Ammon's horn (tissue), 1 donor: ENCODE results near the gene KRT17.
"Not testable (repeated sequence)": the region's sequence is repeated elsewhere in the genome, so short reads cannot be mapped to it uniquely, and the experiment has no call there.

Experiments
- DNase-seq: peaks from one replicate; pipeline ENCODE4 v3.0.0-alpha.2; 2016; ENCODE audit warnings: low spot score

KRT17 gene

DNA sequence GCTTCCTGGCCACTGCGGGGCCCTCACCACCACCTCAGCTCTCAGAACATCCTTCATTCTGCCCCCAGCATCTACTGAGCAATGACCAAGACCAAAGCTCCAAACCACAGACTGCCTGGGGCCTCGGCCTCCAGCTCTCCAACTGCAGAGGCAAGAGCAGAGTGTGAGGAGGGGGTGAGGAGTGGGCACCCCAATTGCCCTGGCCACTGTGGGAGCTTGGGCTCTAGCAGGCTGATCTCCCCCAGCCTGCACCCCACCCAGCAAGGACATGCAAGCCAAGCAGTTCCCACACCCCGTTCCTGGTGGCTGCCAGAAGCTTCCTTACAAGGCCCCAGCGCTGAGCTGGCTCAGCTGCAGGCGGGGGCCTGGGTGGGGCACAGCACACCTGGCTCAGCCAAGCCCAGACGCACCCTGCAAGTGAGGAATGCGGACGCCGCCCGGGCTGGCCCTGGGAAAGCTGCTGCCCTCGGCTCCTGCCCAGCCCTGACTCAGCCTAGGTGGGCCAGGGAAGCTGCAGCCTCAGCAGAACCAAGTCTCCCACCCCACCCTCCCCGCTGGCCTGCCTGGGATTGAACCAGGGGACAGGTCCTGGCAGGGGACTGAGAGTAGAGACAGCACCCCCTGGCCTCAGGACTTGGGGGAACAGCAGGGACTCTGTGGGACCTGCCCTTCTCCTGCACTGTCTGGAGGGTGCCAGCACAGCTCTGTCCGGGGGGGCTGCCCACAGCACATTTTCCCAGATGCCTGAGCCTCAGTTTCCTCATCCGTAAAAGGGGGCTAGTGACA lies 29.7 kb upstream of the KRT17 start:
- DNase-seq = no peak

DNA sequence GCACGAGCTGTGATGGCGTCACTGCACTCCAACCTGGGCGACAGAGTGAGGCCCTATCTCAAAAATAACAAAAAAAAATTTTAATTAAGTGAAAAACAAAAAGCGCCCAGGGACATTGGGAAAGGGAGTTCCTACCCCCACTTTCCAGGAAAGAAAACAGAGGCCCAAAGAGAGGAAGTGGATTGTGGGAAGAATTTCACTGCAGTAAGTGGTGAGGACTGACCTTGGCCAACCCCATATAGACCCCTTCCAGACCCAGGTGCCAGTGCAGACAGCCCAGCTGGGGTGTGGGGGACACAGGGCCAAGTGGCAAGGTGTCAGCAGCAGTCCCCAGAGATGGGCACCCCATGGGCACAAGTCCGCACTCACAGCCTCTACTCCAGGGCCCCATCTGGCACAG lies 29.0 kb upstream of the KRT17 start:
- no peak for DNase-seq

DNA sequence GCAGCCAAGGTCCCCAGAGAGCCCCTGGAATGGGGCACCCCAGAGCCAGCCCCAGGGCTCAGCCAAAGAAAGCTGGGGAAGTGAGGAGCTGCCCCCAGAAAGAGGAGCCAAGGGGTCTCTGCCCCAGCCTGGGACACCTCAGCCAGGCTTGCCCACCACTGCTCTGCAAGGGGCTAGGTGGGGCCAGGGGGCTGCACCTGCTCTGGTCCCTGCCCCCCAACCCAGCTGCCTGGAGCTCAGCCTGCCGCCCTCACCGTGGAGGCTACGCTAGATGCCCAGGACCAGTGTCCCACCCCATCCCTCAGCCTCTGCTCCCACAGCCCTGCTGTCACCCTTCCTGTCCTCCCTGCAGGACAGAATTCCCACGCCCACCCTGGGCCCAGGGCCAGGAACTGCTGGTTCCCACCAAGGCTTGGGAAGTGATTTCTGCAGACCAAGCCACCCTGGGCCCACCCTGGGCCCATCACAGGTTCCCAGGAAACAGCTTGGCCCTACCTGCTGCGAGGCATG lies 28.1 kb upstream of the KRT17 start:
- no peak for DNase-seq

DNA sequence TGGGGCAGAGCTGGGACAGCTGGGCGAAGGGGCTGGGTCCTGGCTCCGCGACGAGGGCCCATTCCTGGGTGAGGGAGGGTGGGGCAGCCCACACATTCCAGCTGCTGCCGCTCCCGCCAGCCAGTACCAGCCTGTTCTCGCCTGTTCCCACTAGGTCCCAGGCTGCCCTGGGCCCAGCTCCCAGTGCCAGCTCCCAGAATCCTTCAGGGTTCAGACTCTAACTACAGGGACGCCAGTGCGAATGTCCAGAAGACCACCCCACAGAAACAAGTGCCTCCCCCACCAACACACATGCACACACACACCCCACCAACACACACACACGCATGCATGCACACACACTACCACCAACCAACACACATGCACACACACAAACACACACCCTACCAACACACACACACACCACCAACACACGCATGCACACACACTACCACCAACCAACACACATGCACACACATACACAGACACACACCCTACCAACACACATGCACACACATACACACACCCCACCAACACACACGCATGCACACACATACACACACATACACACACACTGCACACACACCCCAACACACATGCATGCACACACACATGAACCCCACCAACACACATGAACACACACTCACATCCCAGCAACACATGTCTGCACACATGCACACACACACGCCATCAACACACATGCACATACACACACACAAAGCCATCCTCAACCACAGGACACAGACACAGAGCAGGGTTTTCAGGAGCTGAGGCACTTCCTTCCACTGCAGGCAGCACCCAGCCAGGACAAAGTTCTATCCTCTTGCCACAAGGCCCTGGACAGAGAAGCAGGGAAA lies 27.5 kb upstream of the KRT17 start:
- DNase-seq = no peak

DNA sequence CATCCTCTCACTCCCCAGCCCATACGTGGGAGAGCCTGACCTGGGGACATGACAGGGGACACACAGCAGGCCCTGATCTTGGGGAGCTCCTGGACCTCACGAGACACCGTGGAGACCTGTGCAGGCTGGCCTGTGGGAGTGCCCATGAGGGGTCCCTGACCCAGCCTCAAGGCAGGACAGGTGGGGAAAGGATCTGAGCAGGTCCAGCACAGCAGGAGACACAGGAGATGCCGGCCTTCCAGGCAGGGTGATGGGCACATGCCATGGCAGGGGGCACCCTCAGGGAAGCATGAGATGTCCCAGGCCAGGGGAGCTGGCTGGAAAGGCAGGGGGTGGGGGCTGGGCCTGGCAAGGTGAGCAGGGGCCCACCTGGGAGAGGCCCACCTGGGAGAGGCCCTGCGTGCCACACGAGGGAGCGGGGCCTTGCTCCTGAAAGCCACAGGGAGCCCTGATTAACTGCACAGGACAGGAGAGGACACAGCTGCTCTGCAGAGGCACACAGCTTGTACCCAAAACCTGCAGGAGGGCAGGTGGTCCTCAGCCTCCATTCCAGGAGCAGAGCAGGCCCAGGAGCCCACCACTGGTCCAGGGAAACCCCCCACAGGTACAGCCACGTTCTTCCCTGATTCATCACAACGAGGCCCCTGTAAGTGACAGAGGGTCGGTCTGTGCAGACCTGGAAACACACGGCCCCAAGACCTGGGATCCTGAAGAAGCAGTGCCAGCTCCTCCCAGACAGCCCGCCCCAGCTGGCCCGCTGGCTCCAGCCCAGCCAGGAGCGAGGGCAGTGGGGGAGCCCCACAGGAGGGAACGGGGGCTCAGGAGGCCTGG lies 26.6 kb upstream of the KRT17 start:
- no peak for DNase-seq

DNA sequence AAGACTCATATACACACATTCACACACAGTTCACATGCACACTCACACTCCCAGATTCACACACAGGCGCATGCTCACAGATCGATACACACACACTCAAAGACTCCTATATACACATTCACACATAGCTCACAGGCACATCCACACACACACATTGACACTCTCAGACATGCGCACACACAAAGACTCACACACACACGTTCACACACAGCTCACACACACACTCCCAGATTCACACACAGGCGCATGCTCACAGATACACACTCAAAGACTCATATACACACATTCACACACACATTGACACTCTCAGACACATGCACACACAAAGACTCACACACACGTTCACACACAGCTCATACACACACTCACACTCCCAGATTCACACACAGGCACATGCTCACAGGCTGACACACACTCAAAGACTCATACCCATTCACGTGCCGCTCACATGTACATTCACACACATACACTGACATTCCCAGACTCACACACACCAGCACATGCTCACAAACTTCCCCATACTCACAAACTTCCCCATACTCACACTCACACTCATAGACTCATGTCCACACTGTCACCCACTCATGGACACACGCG lies 25.6 kb upstream of the KRT17 start:
- no peak for DNase-seq

DNA sequence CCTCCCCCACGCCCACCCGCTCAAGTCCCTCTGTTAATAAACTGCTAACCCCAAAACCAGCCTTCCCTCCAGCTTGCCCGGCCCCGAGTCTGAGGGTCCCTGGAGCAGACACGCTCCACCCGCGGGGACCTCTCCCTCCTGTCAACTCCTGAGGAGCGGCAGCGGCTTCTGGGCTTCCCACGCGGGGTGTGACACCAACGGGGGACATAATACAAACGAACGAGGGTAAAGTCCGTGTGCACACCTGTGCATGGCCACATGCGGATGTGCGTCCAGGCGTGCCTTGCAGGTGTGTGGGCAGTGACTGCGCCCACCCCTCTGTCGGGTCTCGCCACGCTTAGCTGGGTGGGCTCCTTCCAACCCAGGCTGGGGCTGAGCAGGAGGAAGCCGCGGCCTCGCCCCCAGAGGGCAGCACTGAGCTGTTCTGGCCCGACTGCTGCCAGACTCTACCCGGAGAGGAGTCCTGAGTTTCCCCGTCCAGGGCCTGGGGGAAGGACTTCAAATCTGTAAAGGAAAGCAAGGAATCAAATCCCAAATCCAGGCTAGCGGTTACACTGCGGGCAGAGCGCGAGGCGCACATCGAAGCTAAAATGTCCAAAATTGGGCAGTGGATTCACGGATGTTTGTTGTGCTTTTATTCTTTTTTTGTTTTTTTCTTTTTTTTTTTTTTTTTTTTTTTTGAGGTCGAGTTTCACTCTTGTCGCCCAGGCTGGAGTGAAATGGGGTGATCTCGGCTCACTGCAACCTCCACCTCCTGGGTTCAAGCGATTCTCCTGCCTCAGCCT lies 24.2 kb upstream of the KRT17 start:
- DNase-seq = peak; percentile 79

DNA sequence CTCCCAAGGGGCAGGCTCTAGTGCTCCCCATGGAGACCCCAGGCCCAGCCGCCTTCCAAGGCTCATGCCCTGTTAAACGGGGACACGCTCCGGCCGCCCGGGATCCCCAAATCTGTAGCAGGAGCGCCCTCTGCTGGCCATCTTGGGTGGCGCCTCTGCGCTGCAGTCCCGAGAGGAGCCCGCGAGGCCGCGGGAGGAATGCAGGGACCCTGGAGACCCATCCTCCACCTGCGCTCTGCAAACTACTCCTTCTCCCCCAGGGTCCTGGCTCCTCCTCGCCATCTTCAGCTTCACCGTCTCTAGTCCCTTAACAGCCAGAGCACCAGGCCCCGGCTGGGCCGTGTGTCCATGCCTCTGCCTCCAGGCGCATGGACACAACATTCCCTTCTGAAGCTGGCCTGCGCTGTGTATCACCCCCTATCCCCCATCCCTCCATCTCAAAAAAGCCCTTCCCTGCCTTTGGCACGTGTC lies 23.6 kb upstream of the KRT17 start:
- DNase-seq = peak; percentile 76

DNA sequence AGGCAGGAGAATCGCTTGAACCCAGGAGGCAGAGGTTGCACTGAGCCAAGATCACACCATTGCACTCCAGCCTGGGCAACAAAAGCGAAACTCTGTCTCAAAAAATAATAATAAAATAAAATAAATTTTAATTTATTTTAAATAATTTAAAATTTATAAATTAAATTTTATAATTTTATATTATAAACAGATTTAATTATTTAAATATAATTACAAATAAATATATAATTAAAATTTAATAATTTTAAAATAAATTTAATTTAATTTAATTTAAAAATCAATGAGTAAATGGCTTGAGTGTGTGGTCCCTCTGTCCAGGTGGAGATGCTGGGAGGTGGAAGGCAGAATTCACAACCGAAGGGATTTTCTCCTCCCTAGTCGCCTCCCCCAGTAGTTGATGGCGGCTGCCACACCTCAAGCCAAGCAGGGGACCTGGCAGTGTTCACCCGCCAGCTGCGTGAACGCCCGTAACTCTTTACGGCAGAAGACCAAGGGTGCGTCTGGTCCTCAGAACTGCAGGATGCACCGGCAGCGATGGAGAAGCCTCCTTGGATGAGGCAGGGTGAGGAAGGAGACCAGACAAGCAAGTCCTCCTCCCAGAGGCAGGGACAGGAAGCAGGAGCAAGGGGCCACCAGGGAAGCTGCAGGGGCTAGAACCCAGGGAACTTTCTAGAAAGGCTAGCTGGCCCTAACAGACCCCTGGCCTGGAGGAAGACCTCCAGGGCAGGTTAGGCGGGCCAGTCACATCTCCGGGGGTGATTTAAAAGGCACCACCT lies 22.9 kb upstream of the KRT17 start:
- DNase-seq = no peak

DNA sequence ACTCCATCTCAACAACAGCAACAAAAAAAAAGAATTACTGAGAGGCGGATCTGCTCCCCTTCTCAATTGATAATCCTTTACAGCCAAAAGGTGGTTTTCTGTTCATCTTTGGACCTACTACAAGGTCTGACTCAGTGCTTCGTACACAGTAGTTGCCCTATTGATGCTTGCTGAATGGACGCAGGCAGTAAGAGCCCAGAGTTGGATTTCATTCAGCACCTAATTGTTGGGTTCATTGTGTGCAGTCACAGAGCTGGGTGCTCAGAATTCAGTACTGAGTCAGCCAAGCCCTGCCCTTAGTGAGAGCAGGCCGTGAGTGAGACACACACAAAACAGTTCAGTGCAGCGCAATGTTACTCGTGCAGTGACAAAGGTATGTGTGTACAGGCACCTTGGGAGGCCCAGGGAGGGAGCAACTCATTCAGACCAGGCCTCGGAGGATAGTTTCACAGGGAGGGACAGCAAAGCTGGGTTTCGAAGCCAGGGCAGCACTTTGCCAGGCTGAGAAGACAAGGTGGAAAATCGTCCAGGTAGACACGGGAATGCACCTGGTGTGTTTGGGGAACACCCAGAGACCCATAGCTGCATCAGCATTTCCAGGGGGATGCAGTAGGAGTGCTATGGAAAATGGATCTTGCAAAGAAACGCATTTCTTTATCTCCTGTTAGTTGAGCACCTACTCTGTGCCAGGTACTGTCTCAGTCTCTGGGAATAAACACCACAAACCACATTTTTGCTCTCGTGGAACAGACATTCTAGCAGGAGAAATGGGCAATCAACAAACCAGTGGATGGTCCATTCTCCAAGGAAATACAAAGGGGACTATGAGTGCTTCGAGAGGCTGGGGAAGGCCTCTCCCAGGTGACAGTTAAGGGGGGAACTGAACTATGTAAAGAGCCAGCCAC lies 18.1 kb upstream of the KRT17 start:
- no peak for DNase-seq

DNA sequence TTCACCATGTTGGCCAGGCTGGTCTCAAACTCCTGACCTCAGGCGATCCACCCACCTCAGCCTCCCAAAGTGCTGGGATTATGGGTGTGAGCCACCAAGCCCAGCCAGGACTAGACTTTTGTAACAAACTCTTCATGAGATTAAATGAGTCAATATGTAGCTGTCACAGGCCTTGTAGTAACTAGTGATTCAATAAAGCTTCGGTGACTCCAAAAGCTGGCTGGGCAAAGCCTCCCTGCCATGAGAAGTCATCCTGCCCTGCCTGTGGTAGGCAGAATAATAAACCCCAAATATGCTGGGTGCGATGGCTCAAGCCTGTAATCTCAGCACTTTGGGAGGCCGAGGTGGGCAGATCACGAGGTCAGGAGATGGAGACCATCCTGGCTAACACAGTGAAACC lies 16.2 kb upstream of the KRT17 start:
- DNase-seq = not testable (repeated sequence)

DNA sequence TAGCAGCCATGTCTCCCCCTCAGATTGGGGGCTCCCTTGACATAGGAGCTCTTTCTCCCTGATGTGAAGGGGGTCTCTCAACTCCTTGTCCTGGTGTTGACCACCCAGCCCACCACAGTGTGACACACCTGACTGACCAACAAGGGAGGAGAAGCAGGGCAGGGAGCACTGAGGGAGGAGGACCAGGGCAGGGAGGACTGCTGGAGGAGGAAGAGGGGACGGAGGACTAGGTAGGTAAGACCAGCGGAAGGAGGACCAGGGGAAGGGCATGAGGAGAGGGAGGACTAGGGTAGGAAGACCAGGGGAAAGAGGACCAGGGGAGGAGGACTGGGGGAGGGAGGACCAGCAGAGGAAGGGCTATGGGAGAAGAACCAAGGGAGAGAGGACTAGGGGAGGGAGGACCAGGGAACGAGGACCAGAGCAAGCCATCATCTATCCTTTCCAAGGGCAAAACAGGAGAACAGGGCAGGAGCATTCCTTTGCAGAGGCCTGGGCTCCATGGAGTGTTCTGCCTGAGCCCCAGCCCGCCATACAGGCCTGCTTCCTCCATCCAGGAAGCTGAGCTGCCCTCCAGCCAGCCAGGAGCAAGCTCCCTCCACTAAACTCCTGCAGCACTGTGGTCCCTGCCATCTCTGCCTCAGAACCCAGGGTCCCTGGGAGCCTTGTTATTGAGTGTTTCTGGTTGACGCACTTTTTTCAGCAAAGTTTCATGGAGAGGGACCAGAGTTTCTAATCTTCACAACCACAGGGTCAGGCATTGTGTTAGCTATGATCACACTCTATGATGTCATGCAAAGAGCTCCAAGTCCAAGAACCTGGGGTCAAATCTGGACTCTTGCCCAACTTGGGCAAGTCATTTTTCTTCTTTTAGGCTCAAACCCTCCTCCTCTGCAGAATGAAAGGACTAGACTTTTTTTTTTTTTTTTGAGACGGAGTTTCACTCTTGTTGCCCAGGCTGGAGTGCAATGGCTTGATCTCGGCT lies 15.4 kb upstream of the KRT17 start:
- DNase-seq = no peak

DNA sequence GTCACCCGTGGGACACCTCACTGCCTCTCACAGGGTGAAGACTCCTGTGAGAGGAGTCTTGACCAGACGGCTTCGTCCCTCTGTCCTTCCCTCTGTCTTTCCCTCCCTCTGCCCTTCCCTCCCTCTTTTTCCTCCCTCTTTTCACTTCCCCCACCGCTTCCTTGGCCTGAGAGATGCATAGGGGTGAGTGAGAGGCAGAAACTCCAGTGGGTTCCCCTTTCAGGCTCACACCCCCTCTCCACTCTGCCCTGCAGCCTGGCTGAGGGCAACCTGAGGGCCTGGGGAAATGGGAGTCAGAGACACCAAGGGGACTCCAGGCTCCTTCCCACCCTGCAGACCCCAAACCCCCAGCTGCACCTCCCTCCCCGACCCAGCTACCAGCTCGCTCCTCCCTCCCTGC lies 14.6 kb upstream of the KRT17 start:
- DNase-seq = peak; percentile 40

DNA sequence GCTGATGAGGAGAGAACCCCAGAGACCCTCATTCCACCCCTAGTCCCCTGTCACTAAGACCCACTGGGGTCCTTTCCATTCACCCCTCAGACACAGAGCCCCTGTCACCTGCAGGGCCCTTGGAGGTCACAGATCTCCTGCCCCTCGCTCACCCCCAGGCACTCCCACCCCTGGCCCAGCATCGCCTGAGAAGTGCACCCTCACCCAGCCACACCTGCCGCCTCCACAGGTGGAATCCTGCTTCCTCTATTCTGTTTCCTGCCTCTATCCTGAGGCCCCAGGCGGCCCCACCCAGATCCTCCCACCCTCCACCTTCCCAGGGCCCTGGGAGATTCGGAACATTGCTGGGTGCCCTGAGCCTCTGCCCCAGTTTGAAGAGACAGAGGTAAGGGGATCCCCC lies 13.8 kb upstream of the KRT17 start:
- no peak for DNase-seq

DNA sequence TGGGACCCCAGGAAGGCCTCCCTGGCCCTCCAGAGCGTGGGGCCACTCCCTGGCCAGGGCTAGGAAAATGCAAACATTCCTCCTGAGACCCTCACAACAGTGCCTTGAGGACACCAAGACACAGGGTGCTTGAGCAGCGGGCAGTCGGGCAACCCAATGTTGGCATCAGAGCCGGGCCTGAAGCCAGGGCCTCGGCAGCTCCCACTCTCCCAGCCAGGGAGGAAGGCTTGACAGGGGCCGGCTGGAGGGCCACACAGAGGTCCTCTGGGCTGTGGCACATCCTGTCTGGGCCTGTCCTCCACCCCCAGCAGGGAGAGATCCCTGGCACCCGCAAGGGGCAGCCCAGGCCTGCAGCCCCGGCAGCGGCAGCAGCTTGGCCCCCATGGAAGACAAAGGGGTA lies 12.3 kb upstream of the KRT17 start:
- no peak for DNase-seq

DNA sequence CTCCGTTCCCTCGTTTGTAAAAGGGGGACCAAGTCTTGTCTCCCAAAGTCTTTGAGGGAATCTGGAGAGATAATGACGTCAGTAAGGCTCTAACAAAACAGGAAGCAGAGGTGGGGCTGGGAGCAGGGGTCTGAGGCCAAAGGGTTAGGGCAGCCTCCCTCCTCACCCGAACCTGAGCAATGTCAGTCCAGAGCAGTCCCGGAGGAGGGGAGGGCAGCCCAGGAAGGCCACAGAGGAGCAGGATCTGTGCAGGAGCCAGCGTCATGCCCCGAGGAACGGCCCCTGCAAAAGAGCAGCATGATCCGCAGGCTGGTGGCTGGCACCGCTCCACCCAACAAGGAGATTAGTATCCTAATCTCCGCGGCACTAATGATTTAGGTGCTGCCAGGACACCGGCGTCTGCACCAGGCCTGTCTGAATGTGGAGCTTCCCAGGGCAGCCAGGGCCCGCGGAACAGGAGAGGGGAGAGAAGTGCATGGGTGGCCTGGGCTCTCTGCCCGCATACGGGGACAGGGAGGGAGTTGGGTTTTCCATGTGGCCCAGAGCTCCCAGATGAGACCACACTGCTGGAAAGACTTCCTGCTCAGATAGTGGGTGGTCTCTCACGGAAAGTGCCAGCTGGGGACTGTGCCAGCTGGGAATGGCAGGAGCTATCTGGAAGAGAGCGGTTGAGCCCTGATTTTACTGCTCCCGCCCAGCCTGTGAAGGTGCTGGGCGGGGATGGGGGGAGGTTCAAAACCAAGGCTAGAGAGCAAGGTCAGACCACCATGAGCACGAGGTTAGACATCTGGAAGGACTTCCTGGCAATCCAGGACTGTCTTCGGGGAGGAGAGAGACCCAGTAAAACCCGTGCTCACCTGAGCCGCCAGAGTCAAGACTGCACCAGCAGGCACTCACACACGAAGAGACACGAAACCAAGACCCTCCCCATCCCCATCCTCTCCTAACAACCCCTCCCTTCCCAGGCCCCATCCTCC lies 11.0 kb upstream of the KRT17 start:
- DNase-seq = no peak

DNA sequence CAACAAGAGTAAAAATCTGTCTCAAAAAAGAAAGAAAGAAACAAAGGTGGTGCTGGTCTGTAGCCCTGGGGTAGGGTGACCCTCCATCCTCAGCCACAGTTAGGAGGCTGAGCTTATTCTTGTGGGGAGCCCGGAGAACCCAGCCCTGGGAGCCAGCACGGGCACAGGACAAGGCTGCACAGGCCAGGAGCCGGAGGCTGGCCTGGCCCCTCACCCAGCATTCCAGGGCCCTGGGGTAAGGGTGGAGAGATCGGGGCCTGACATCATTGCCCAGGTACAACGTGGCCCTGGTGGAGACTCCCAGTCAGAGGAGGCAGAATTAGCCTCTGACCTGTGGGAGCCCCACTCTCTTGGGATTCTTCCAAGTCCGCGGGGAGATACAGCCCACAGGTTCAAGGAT lies 10.3 kb upstream of the KRT17 start:
- no peak for DNase-seq
